Neural progenitor cell (in vitro differentiated cells): ENCODE data around the gene TIMM8A.

ENCODE experiments used
- EZH2 ChIP-seq: fragments of 200-600 bp; sonication (generic); IDR thresholded peaks from 2 replicates; pipeline ENCODE4 v1.6.1; 2017; ENCODE audit warnings: antibody characterized with exemption, mild to moderate bottlenecking, moderate library complexity
- EZH2phosphoT487 ChIP-seq: fragments of 200-600 bp; sonication (generic); IDR thresholded peaks from 2 replicates; pipeline ENCODE4 v1.6.1; 2017; ENCODE audit warnings: antibody characterized with exemption
- TF ChIP-seq, protein P1 (sequence below): fragments of 200-600 bp; sonication (generic); IDR thresholded peaks from 2 replicates; pipeline ENCODE4 v1.5.1; 2017; ENCODE audit warnings: antibody characterized with exemption, mild to moderate bottlenecking

DNA sequence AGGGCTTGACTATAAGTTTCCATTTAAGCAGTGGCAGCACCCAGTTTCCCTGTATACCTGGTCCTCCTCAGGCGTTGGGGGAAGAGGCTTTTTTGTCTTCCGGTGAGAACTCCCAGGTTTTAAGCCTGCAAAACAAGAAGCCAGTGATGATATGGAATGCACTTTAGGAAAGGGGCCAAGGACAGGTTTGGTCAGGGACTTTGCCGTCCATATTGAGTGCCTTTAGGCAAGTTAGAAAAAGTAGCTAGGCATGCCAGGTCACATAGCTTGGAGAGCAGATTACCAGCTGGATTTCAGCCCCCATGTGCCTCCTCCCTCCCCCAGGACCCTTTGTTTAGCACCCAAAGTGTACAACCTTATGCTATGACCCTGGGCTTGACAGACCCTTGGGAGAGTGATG lies 13.6 kb upstream of the TIMM8A start:
- TF ChIP-seq, protein P1, sequence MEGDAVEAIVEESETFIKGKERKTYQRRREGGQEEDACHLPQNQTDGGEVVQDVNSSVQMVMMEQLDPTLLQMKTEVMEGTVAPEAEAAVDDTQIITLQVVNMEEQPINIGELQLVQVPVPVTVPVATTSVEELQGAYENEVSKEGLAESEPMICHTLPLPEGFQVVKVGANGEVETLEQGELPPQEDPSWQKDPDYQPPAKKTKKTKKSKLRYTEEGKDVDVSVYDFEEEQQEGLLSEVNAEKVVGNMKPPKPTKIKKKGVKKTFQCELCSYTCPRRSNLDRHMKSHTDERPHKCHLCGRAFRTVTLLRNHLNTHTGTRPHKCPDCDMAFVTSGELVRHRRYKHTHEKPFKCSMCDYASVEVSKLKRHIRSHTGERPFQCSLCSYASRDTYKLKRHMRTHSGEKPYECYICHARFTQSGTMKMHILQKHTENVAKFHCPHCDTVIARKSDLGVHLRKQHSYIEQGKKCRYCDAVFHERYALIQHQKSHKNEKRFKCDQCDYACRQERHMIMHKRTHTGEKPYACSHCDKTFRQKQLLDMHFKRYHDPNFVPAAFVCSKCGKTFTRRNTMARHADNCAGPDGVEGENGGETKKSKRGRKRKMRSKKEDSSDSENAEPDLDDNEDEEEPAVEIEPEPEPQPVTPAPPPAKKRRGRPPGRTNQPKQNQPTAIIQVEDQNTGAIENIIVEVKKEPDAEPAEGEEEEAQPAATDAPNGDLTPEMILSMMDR, result no peak
- no peak for TF ChIP-seq EZH2
- TF ChIP-seq EZH2phosphoT487, result no peak
